ENCODE results near the gene FHAD1. TPM values are rescaled to one million over a fixed set of nuclear protein-coding genes. Genes with fewer than 3 reads are reported as not detected.

The FHAD1 gene
- total and polyA plus RNA-seq, 4 donors = under 0.01 to 0.13 (median 0.05) TPM; not detected in 1

GRCh38 chr1:15264769-15265168, 17.7 kb downstream of the FHAD1 start:
- no peak for TF ChIP-seq HNF4A (conservative IDR thresholded peaks at IDR 0.05)
- TF ChIP-seq RAD21 (IDR thresholded peaks at IDR 0.05) = no peak
- no peak for TF ChIP-seq RXRA (IDR thresholded peaks at IDR 0.05)
- TF ChIP-seq JUND (IDR thresholded peaks at IDR 0.05) = no peak
- H3K4me3 ChIP-seq (ENCODE audit: low read depth in 1 of 3, low read length in 3 of 3) = no peak overlapping the region
- no peaks in the 10 kb centered on the region for H3K36me3 ChIP-seq (ENCODE audit: control insufficient read depth in 4 of 4, insufficient read depth in 3 of 4, low read depth in 1 of 4, low read length in 3 of 4)
- no peak overlapping the region for H3K27ac ChIP-seq (ENCODE audit: low read depth in 1 of 2, low read length in 2 of 2)
- WGBS = 71% methylated on average over 2 of the region's 2 CpGs
- H3K4me1 ChIP-seq (ENCODE audit: control insufficient read depth in 4 of 4, insufficient read depth in 4 of 4, low read length in 3 of 4) = no peaks in the 10 kb centered on the region
- H3K27me3 ChIP-seq (ENCODE audit: control insufficient read depth in 4 of 4, insufficient read depth in 4 of 4, low read length in 3 of 4) = no peaks in the 10 kb centered on the region
- peaks cover 0 to 3% (median under 1%) of the 10 kb centered on the region in 4 donors for H3K9me3 ChIP-seq (ENCODE audit: control insufficient read depth in 4 of 4, low read length in 3 of 4)
- no peak overlapping the region for H3K9ac ChIP-seq (ENCODE audit: low read depth in 1 of 2, low read length in 2 of 2)
- DNase-seq (ENCODE audit: low spot score) = no peak

DNA sequence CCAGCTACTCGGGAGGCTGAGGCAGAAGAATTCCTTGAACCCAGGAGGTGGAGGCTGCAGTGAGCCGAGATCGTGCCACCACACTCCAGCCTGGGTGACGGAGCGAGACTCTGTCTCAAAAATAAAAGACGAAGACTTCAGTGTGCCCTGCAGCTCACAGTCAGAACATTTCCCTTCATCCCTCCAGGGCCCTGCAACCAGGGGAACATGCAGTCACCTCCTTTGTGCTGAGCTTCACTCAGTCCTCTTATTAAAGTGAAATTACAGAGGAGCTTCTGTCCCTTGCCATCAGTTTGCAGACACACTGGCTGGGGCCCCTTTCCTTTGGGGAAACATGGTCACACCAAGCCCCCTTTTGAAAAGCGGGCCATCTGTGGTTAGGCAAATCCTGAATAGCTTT, 24.2 kb downstream of the FHAD1 start:
- 89% methylated on average over 7 of the region's 7 CpGs for WGBS
- H3K4me1 ChIP-seq (ENCODE audit: control insufficient read depth in 4 of 4, insufficient read depth in 4 of 4, low read length in 3 of 4) = peaks cover 0 to 3% (median 1%) of the 10 kb centered on the region in 4 donors
- DNase-seq (ENCODE audit: low spot score) = no peak
- H3K27me3 ChIP-seq (ENCODE audit: control insufficient read depth in 4 of 4, insufficient read depth in 4 of 4, low read length in 3 of 4) = peaks cover 0 to 4% (median 0%) of the 10 kb centered on the region in 4 donors
- no peaks in the 10 kb centered on the region for H3K36me3 ChIP-seq (ENCODE audit: control insufficient read depth in 4 of 4, insufficient read depth in 3 of 4, low read depth in 1 of 4, low read length in 3 of 4)
- H3K9me3 ChIP-seq (ENCODE audit: control insufficient read depth in 4 of 4, low read length in 3 of 4) = no peaks in the 10 kb centered on the region
- TF ChIP-seq JUND (IDR thresholded peaks at IDR 0.05) (no peak), REST (IDR thresholded peaks at IDR 0.05) (no peak), CTCF (IDR thresholded peaks at IDR 0.05; ENCODE audit: low read depth, low read length, missing input control) (no peak), FOXA1 (IDR thresholded peaks at IDR 0.05) (no peak), RAD21 (IDR thresholded peaks at IDR 0.05) (no peak), NR2F2 (IDR thresholded peaks at IDR 0.05) (no peak), HNF4A (conservative IDR thresholded peaks at IDR 0.05) (no peak), GABPA (IDR thresholded peaks at IDR 0.05 in 1 of 2, conservative IDR thresholded peaks at IDR 0.05 in 1 of 2) (no peak), EGR1 (IDR thresholded peaks at IDR 0.05; ENCODE audit: low read depth in 2 of 2) (no peak), TAF1 (conservative IDR thresholded peaks at IDR 0.05) (no peak)
- TF ChIP-seq, protein P1, sequence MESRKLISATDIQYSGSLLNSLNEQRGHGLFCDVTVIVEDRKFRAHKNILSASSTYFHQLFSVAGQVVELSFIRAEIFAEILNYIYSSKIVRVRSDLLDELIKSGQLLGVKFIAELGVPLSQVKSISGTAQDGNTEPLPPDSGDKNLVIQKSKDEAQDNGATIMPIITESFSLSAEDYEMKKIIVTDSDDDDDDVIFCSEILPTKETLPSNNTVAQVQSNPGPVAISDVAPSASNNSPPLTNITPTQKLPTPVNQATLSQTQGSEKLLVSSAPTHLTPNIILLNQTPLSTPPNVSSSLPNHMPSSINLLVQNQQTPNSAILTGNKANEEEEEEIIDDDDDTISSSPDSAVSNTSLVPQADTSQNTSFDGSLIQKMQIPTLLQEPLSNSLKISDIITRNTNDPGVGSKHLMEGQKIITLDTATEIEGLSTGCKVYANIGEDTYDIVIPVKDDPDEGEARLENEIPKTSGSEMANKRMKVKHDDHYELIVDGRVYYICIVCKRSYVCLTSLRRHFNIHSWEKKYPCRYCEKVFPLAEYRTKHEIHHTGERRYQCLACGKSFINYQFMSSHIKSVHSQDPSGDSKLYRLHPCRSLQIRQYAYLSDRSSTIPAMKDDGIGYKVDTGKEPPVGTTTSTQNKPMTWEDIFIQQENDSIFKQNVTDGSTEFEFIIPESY (IDR thresholded peaks at IDR 0.05) = no peak
- H3K9ac ChIP-seq (ENCODE audit: low read depth in 1 of 2, low read length in 2 of 2) = no peak overlapping the region
- H3K27ac ChIP-seq (ENCODE audit: low read depth in 1 of 2, low read length in 2 of 2) = no peak overlapping the region
- H3K4me3 ChIP-seq (ENCODE audit: low read depth in 1 of 3, low read length in 3 of 3) = no peak overlapping the region

All from liver (tissue), 9 donors.